GM18909 (cell line): ENCODE results near the gene COX7C.
"Not testable (repeated sequence)": the region's sequence is repeated elsewhere in the genome, so short reads cannot be mapped to it uniquely, and the experiment has no call there.

ENCODE experiments used
- ATAC-seq: cut with Tn5 transposase; IDR thresholded peaks from one replicate; pipeline ENCODE4 v1.9.1; 2021; ENCODE audit warnings: mild to moderate bottlenecking; ENCODE audit not compliant: unreplicated experiment, poor library complexity

Gene COX7C

DNA sequence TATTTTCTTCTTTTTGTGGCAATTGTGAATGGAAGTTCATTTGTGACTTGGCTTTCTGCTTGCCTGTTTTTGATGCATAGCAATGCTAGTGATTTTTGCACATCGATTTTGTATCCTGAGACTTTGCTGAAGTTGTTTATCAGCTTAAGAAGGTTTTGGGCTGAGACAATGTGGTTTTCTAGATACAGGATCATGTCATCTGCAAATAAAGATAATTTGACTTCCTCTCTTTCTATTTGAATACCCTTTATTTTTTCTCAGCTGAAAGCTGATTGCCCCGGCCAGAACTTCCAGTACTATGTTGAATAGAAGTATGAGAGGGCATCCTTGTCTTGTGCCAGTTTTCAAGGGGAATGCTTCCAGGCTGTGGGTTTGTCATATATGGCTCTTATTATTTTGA lies 43.0 kb downstream of the COX7C start:
- ATAC-seq = not testable (repeated sequence)

- no peak for ATAC-seq
Measured at GRCh38 chr5:86664173-86664572, 46.4 kb downstream of the COX7C start.

GRCh38 chr5:86665984-86666760 lies 48.4 kb downstream of the COX7C start:
- ATAC-seq = no peak

- no peak for ATAC-seq
Measured at GRCh38 chr5:86666981-86667380, 49.2 kb downstream of the COX7C start.
